H9 (cell line): ENCODE results near the gene FCHO1. TPM values are rescaled to one million over a fixed set of nuclear protein-coding genes. Genes with fewer than 3 reads are reported as not detected.

Experiments used
- DNase-seq: peaks from one replicate; pipeline ENCODE4 v3.0.0-alpha.2; 2017
- H2AFZ ChIP-seq: one replicate; pipeline ENCODE4 v1.6.1; 2013; ENCODE audit warnings: mild to moderate bottlenecking, low read length, control low read depth, moderate library complexity
- H2AK5ac ChIP-seq: 2 replicates; pipeline ENCODE4 v1.6.1; 2013; ENCODE audit warnings: low read length, control low read depth, mixed read lengths; ENCODE audit not compliant: insufficient read length
- H2BK120ac ChIP-seq: one replicate; pipeline ENCODE4 v1.6.1; 2013; ENCODE audit warnings: low read depth, mild to moderate bottlenecking, low read length, control low read depth, inconsistent platforms; ENCODE audit not compliant: poor library complexity, severe bottlenecking
- H2BK12ac ChIP-seq: 2 replicates; pipeline ENCODE4 v1.6.1; 2013; ENCODE audit warnings: low read length, control low read depth, mixed read lengths, low read depth; ENCODE audit not compliant: insufficient read length
- H2BK15ac ChIP-seq: 2 replicates; pipeline ENCODE4 v1.6.1; 2013; ENCODE audit warnings: low read depth, low read length, control low read depth
- H2BK20ac ChIP-seq: one replicate; pipeline ENCODE4 v1.6.1; 2013; ENCODE audit warnings: low read depth, mild to moderate bottlenecking, low read length, control low read depth, inconsistent platforms; ENCODE audit not compliant: poor library complexity, severe bottlenecking
- H2BK5ac ChIP-seq: 2 replicates; pipeline ENCODE4 v1.6.1; 2013; ENCODE audit warnings: low read length, control low read depth, mixed read lengths; ENCODE audit not compliant: insufficient read length
- H3K14ac ChIP-seq: 2 replicates; pipeline ENCODE4 v1.6.1; 2013; ENCODE audit warnings: low read length, control low read depth; ENCODE audit not compliant: insufficient read depth
- H3K18ac ChIP-seq: 2 replicates; pipeline ENCODE4 v1.6.1; 2013; ENCODE audit warnings: low read depth, mild to moderate bottlenecking, mixed read lengths, low read length, control low read depth; ENCODE audit not compliant: insufficient read length
- H3K23ac ChIP-seq: 2 replicates; pipeline ENCODE4 v1.6.1; 2013; ENCODE audit warnings: low read length, control low read depth, mixed read lengths, low read depth; ENCODE audit not compliant: insufficient read length
- H3K23me2 ChIP-seq: 2 replicates; pipeline ENCODE4 v1.6.1; 2013; ENCODE audit warnings: low read depth, mild to moderate bottlenecking, mixed read lengths, low read length, control low read depth; ENCODE audit not compliant: insufficient read length, poor library complexity, severe bottlenecking
- H3K27ac ChIP-seq: 2 replicates; pipeline ENCODE4 v1.5.1; 2013; ENCODE audit warnings: low read length, control low read depth, mixed read lengths, low read depth; ENCODE audit not compliant: insufficient read length
- H3K27me3 ChIP-seq: 2 replicates; pipeline ENCODE4 v1.6.1; 2013; ENCODE audit warnings: low read length, control low read depth, inconsistent platforms; ENCODE audit not compliant: insufficient read depth
- H3K4ac ChIP-seq: 2 replicates; pipeline ENCODE4 v1.6.1; 2013; ENCODE audit warnings: low read depth, mild to moderate bottlenecking, control low read depth, inconsistent platforms, low read length, moderate library complexity
- H3K4me1 ChIP-seq: 2 replicates; pipeline ENCODE4 v1.6.1; 2013; ENCODE audit warnings: low read length, control low read depth, inconsistent platforms; ENCODE audit not compliant: insufficient read depth
- H3K4me2 ChIP-seq: 2 replicates; pipeline ENCODE4 v1.6.1; 2013; ENCODE audit warnings: low read length, control low read depth, mixed read lengths; ENCODE audit not compliant: insufficient read length, insufficient read depth
- H3K56ac ChIP-seq: 2 replicates; pipeline ENCODE4 v1.6.1; 2013; ENCODE audit warnings: low read depth, mild to moderate bottlenecking, mixed read lengths, low read length, control low read depth; ENCODE audit not compliant: insufficient read length
- H3K79me1 ChIP-seq: 2 replicates; pipeline ENCODE4 v1.6.1; 2013; ENCODE audit warnings: low read depth, mild to moderate bottlenecking, moderate library complexity, low read length, control low read depth, inconsistent platforms; ENCODE audit not compliant: insufficient read depth, poor library complexity, severe bottlenecking
- H3K79me2 ChIP-seq: 2 replicates; pipeline ENCODE4 v1.6.1; 2013; ENCODE audit warnings: low read length, control low read depth, inconsistent platforms; ENCODE audit not compliant: insufficient read depth
- H3K9ac ChIP-seq: 2 replicates; pipeline ENCODE4 v1.6.1; 2013; ENCODE audit warnings: low read length, control low read depth, mixed read lengths; ENCODE audit not compliant: insufficient read length; ENCODE audit errors: extremely low read depth
- H3K9me3 ChIP-seq: one replicate; pipeline ENCODE4 v1.6.1; 2013; ENCODE audit warnings: low read depth, low read length, inconsistent platforms; ENCODE audit not compliant: control insufficient read depth
- H3T11ph ChIP-seq: one replicate; pipeline ENCODE4 v1.6.1; 2013; ENCODE audit warnings: mild to moderate bottlenecking, low read length, control low read depth, inconsistent platforms
- H4K20me1 ChIP-seq: one replicate; pipeline ENCODE4 v1.6.1; 2013; ENCODE audit not compliant: control insufficient read depth, insufficient read length, insufficient read depth
- H4K5ac ChIP-seq: 2 replicates; pipeline ENCODE4 v1.6.1; 2013; ENCODE audit warnings: low read depth, mild to moderate bottlenecking, mixed read lengths, low read length, control low read depth; ENCODE audit not compliant: insufficient read length
- H4K8ac ChIP-seq: replicated peaks from 2 replicates; pipeline ENCODE4 v1.6.1; 2013; ENCODE audit warnings: low read length, control low read depth, mixed read lengths, low read depth; ENCODE audit not compliant: insufficient read length
- H4K91ac ChIP-seq: 2 replicates; pipeline ENCODE4 v1.6.1; 2013; ENCODE audit warnings: low read depth, mild to moderate bottlenecking, moderate library complexity, mixed read lengths, low read length, control low read depth; ENCODE audit not compliant: insufficient read length
- H3K27ac Mint-ChIP-seq, 3 experiments: 2 replicates in 2 of 3; 3 replicates in 1 of 3; pipeline ENCODE4 v1.8.0; 2020 to 2021; ENCODE audit warnings: mixed read lengths in 3 of 3, mild to moderate bottlenecking in 1 of 3, moderate library complexity in 1 of 3
- H3K27me3 Mint-ChIP-seq: 2 replicates; pipeline ENCODE4 v1.8.0; 2021; ENCODE audit warnings: low read depth, mild to moderate bottlenecking, moderate library complexity, mixed read lengths
- H3K36me3 Mint-ChIP-seq, 3 experiments: 2 replicates in 2 of 3; 3 replicates in 1 of 3; pipeline ENCODE4 v1.8.0; 2020 to 2021; ENCODE audit warnings: low read depth in 3 of 3, mixed read lengths in 3 of 3; ENCODE audit not compliant: insufficient read depth in 1 of 3
- H3K4me1 Mint-ChIP-seq, 2 experiments: 2 replicates each; pipeline ENCODE4 v1.8.0; 2020; ENCODE audit warnings: mixed read lengths in 2 of 2
- H3K4me3 Mint-ChIP-seq, 2 experiments: 2 replicates in 1 of 2; 3 replicates in 1 of 2; pipeline ENCODE4 v1.8.0; 2020 to 2021; ENCODE audit warnings: mild to moderate bottlenecking in 2 of 2, mixed read lengths in 2 of 2, moderate library complexity in 1 of 2
- H3K9me3 Mint-ChIP-seq, 2 experiments: 2 replicates in 1 of 2; 3 replicates in 1 of 2; pipeline ENCODE4 v1.8.0; 2020; ENCODE audit warnings: mild to moderate bottlenecking in 2 of 2, mixed read lengths in 2 of 2, moderate library complexity in 1 of 2
- CTCF ChIP-seq: fragments of 200-600 bp; sonication (generic); conservative IDR thresholded peaks from 3 replicates; pipeline ENCODE4 v1.8.0; 2021; ENCODE audit warnings: antibody characterized with exemption, mild to moderate bottlenecking
- WGBS: extraction: QIAGEN DNeasy Blood & Tissue Kit; methylation state at CpG from one replicate; pipeline ENCODE4 v1.1.7; 2013; ENCODE audit warnings: missing lambda C conversion rate, low lambda C conversion rate, mixed read lengths; ENCODE audit not compliant: insufficient read length; ENCODE audit errors: extremely low coverage; 5-methylcytosine and 5-hydroxymethylcytosine counted together
- total RNA-seq: library from RNA; stranded (reverse); gene quantifications from 2 replicates; pipeline ENCODE4 v1.2.1, GENCODE V29; 2021

FCHO1 gene
- total RNA-seq, 1 experiment from 2014 or later, result 13.1 TPM

GRCh38 chr19:17726136-17726741 is 25.0 kb upstream of the FCHO1 start:
- H3K4me1 Mint-ChIP-seq, result peaks cover 4 to 6% of the 10 kb centered on the region in 2 experiments
- Histone ChIP-seq H4K5ac (no peak overlapping the region), H2BK12ac (no peak overlapping the region), H2BK20ac (no peak overlapping the region), H3K27me3 (no peaks in the 10 kb centered on the region), H4K20me1 (no peaks in the 10 kb centered on the region), H2AK5ac (no peak overlapping the region), H2AFZ (no peak overlapping the region), H3K27ac (no peak overlapping the region), H3K23ac (no peak overlapping the region), H3K4ac (no peak overlapping the region), H2BK120ac (no peak overlapping the region), H4K91ac (no peak overlapping the region), H3K4me2 (no peak overlapping the region), H3T11ph (no peak overlapping the region), H3K18ac (no peak overlapping the region), H3K9ac (no peak overlapping the region), H3K14ac (no peak overlapping the region), H3K56ac (no peak overlapping the region), H3K23me2 (no peaks in the 10 kb centered on the region), H3K9me3 (no peaks in the 10 kb centered on the region), H2BK5ac (no peak overlapping the region), H4K8ac (no peak overlapping the region), H3K4me1 (no peaks in the 10 kb centered on the region), H2BK15ac (no peak overlapping the region), H3K79me2 (peaks cover 4% of the 10 kb centered on the region; the same call in 1 of the 2 replicates), H3K79me1 (peaks cover 2% of the 10 kb centered on the region)
- H3K27me3 Mint-ChIP-seq, result no peaks in the 10 kb centered on the region
- no peak for DNase-seq
- no peak overlapping the region for H3K4me3 Mint-ChIP-seq
- 0 out of 3 replicates have a peak, but pooled peaks have one; percentile 9 for TF ChIP-seq CTCF
- WGBS, result no CpG with 5 or more reads among the region's 59 CpGs
- H3K36me3 Mint-ChIP-seq, result peaks cover 38 to 67% (median 62%) of the 10 kb centered on the region in 3 experiments
- no peaks in the 10 kb centered on the region for H3K9me3 Mint-ChIP-seq
- H3K27ac Mint-ChIP-seq, result no peak overlapping the region
